Left ventricle myocardium superior (tissue), 1 donor: ENCODE results near the gene SLC25A30. TPM values are rescaled to one million over a fixed set of nuclear protein-coding genes. Genes with fewer than 3 reads are reported as not detected.
"Not testable (repeated sequence)": the region's sequence is repeated elsewhere in the genome, so short reads cannot be mapped to it uniquely, and the experiment has no call there.

ENCODE experiments used
- ATAC-seq: fragments of 200-7000 bp; cut with Tn5 transposase; one replicate; pipeline ENCODE4 v1.9.1; 2020; ENCODE audit warnings: mild to moderate bottlenecking, moderate library complexity
- DNase-seq: peaks from one replicate; pipeline ENCODE4 v3.0.0-alpha.2; 2020
- intact Hi-C: fragments of 100-400 bp; cut with micrococcal nuclease; formaldehyde crosslinking; loops from one replicate; pipeline ENCODE4 v1.11.0; 2022
- total RNA-seq: library from RNA; stranded (reverse); fragmentation: NEBNext Ultra II Directional; extraction: Animal tissue kit (Norgen Biotek cat#: 25700); gene quantifications from one replicate; pipeline ENCODE4 v1.2.1, GENCODE V29; 2021
- donor health status: DM: no; HTN: yes; CAD: no; lungs with severe emphysema.

SLC25A30 gene
- total RNA-seq, 1 donor from 2014 or later: 194 TPM

- DNase-seq, ATAC-seq, intact Hi-C loops: not testable (repeated sequence)
Observed at GRCh38 chr13:45376651-45377050, 41.5 kb downstream of the SLC25A30 start.

GRCh38 chr13:45374917-45375316 is 43.3 kb downstream of the SLC25A30 start:
- ATAC-seq (no peak), DNase-seq (no peak)
- intact Hi-C loops: no loop called here

- ATAC-seq (no peak), DNase-seq (no peak)
- intact Hi-C loops: no loop called here
Observed at GRCh38 chr13:45373162-45373547, 45.0 kb downstream of the SLC25A30 start.

- intact Hi-C loops: no loop called here
- no peak for DNase-seq
- peak; percentile 18 for ATAC-seq
Observed at GRCh38 chr13:45372189-45373161, 45.7 kb downstream of the SLC25A30 start.

- DNase-seq (peak; percentile 83), ATAC-seq (peak; percentile 89)
- intact Hi-C loops: no loop called here
Observed at GRCh38 chr13:45370922-45371406, 47.2 kb downstream of the SLC25A30 start.

GRCh38 chr13:45369116-45369515 is 49.1 kb downstream of the SLC25A30 start:
- DNase-seq (no peak), ATAC-seq (no peak)
- intact Hi-C loops: no loop called here

GRCh38 chr13:45368571-45368970 is 49.6 kb downstream of the SLC25A30 start:
- DNase-seq (no peak), ATAC-seq (no peak)
- intact Hi-C loops: no loop called here

GRCh38 chr13:45368005-45368404 is 50.2 kb downstream of the SLC25A30 start:
- ATAC-seq (no peak), DNase-seq (no peak)
- intact Hi-C loops: no loop called here

GRCh38 chr13:45367358-45367757 is 50.8 kb downstream of the SLC25A30 start:
- intact Hi-C loops: no loop called here
- DNase-seq: no peak
- no peak for ATAC-seq

GRCh38 chr13:45365558-45365885 is 52.7 kb downstream of the SLC25A30 start:
- DNase-seq (no peak), ATAC-seq (no peak)
- intact Hi-C loops: no loop called here

GRCh38 chr13:45364876-45365557 is 53.2 kb downstream of the SLC25A30 start:
- DNase-seq (no peak), ATAC-seq (no peak)
- intact Hi-C loops: no loop called here

GRCh38 chr13:45362939-45363338 is 55.2 kb downstream of the SLC25A30 start:
- intact Hi-C loops: no loop called here
- ATAC-seq (no peak), DNase-seq (no peak)

- ATAC-seq: no peak
- intact Hi-C loops: no loop called here
- no peak for DNase-seq
Observed at GRCh38 chr13:45361596-45362206, 56.5 kb downstream of the SLC25A30 start.

- ATAC-seq: no peak
- DNase-seq: no peak
Observed at GRCh38 chr13:45356966-45357672, 61.1 kb downstream of the SLC25A30 start.

GRCh38 chr13:45353895-45354294 is 64.3 kb downstream of the SLC25A30 start:
- ATAC-seq (no peak), DNase-seq (no peak)
- intact Hi-C loops: no loop called here

More at GRCh38 chr13:45356966-45357672, 61.1 kb downstream of the SLC25A30 start:
- intact Hi-C loops: no loop called here

- DNase-seq (no peak), ATAC-seq (no peak)
- intact Hi-C loops: no loop called here
Observed at GRCh38 chr13:45352031-45352430, 66.1 kb downstream of the SLC25A30 start.

GRCh38 chr13:45350152-45350551 is 68.0 kb downstream of the SLC25A30 start:
- ATAC-seq: no peak
- DNase-seq: no peak
- intact Hi-C loops: no loop called here

GRCh38 chr13:45349438-45349837 is 68.7 kb downstream of the SLC25A30 start:
- ATAC-seq (peak; percentile 48), DNase-seq (no peak)
- intact Hi-C loops: no loop called here

GRCh38 chr13:45344064-45344463 is 74.1 kb downstream of the SLC25A30 start:
- intact Hi-C loops, ATAC-seq, DNase-seq: not testable (repeated sequence)
